HG02610 (cell line): ENCODE measurements around the gene ITGB1BP2.
"Not testable (repeated sequence)": the region's sequence is repeated elsewhere in the genome, so short reads cannot be mapped to it uniquely, and the experiment has no call there.

Experiments used
- ATAC-seq: cut with Tn5 transposase; IDR thresholded peaks from one replicate; pipeline ENCODE4 v1.9.1; 2021; ENCODE audit warnings: mild to moderate bottlenecking, moderate library complexity; ENCODE audit not compliant: unreplicated experiment

Gene ITGB1BP2

GRCh38 chrX:71301195-71301924, at the start of gene ITGB1BP2:
ITGB1BP2 (plus strand) TSS chrX:71301750; CDS start chrX:71301807, 57 bp downstream.
- no peak for ATAC-seq

- ATAC-seq: no peak
Observed at GRCh38 chrX:71252221-71252620, 49.3 kb upstream of the ITGB1BP2 start.

GRCh38 chrX:71253253-71254091, 48.1 kb upstream of the ITGB1BP2 start:
- no peak for ATAC-seq

- peak; percentile 86 for ATAC-seq
Observed at GRCh38 chrX:71254092-71254963, 47.2 kb upstream of the ITGB1BP2 start, which contains the start of gene ZMYM3. ZMYM3 (minus strand) TSS chrX:71254140; CDS start chrX:71253255, 885 bp downstream.

DNA sequence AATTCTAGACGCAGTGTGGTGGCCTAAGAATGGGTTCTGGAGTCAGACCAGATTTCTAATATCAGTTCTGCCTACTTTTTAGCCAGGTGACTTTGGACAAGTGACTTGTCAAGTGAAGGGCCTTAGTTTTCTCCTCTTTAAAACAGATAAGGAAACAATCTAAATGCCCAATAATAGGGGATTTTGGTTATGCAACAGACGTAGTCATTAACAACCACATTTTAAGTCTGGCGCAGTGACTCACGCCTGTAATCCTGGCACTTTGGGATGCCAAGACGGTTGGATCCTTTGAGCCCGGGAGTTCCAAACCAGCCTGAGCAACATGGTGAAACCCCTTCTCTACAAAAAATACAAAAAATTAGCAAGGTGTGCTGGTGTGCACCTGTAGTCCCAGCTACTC, 45.5 kb upstream of the ITGB1BP2 start:
- ATAC-seq: no peak

DNA sequence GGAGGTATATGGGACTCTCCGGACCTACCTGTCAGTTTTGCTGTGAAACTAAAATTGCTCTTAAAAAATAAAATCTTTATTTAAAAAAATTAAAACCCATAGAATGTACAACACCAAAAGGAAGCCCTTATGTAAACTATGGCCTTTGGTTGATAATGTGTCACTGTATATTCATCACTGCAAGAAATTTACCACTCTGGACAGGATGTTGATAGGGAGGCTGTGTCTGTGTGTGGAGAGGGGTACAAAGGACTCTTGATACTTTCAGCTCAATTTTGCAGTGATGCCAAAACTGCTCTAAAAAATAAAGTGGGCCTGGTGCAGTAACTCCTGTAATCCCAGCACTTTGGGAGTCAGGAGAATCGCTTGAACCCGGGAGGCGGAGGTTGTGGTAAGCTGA, 44.7 kb upstream of the ITGB1BP2 start:
- ATAC-seq: no peak

DNA sequence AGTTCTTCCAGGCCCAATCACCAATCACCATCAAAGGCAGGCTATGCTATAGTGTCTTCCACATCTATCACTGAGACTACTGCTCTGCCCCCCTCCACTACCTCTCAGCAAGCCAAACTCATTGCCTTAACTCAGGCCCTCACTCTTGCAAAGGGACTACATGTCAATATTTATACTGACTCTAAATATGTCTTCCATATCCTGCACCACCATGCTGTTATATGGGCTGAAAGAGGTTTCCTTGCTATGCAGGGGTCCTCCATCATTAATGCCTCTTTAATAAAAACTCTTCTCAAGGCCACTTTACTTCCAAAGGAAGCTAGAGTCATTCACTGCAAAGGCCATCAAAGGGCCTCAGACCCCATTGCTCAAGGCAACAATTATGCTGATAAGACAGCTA, 32.9 kb upstream of the ITGB1BP2 start:
- not testable (repeated sequence) for ATAC-seq

GRCh38 chrX:71269801-71270395, 31.7 kb upstream of the ITGB1BP2 start:
- ATAC-seq: no peak

DNA sequence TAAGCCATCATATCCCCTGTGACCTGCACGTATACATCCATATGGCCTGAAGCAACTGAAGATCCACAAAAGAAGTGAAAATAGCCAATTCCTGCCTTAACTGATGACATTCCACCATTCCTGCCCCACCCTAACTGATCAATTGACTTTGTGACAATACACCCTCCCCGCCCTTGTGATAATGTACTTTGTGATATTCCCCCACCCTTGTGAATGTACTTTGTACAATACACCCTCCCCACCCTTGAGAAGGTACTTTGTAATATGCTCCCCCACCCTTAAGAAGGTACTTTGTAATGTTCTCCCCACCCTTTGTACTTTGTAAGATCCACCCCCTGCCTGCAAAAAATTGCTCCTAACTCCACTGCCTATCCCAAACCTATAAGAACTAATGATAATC, 29.2 kb upstream of the ITGB1BP2 start:
- not testable (repeated sequence) for ATAC-seq

GRCh38 chrX:71281300-71281699, 20.2 kb upstream of the ITGB1BP2 start:
- ATAC-seq: not testable (repeated sequence)

DNA sequence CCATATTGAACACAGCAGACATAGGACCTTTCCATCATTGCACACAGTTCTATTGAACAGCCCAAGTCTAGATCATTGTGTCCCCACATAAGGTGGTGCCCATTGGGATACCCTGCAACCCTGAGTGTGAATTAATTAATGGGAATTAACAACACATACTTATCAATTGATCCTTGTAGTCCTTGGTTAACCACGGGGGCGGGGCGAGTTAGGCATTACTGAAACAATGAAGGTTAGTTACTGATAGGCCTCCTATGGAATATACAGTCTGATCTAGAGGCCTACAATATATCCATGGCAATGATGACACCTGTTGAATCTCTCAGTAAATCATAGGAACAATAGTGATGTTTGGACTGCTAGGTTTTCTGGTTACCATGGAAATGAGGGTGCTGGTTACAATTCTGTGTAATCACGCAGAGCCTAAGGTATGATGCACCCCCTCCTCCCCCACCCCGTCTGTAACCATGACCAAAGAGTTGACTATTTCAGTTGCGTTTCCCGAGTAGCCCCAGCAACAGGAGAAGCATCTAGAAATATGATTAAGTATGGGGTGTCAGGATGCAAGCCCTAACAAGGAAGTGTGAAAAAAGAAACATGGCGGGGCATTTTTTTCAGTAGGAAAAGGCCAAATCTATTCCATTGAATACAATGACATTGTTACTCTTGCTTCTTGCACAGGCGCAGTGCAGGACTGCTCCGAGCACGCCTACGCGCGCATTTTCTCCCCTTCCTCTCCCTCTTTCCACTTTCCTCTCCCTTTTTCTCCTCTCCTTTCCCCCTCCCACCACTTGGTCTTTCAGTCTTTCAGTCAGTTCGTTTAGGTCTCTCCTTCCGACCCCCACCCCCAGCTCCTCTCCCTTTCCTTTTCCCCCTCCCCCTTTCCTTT, 18.8 kb upstream of the ITGB1BP2 start:
- ATAC-seq: peak; percentile 26

- peak; percentile 84 for ATAC-seq
Observed at GRCh38 chrX:71283403-71284143, 18.0 kb upstream of the ITGB1BP2 start, which contains the start of gene NONO. NONO (plus strand) TSS chrX:71283635; CDS start chrX:71290638, 7,003 bp downstream.

- no peak for ATAC-seq
Observed at GRCh38 chrX:71285929-71286328, 15.6 kb upstream of the ITGB1BP2 start.

DNA sequence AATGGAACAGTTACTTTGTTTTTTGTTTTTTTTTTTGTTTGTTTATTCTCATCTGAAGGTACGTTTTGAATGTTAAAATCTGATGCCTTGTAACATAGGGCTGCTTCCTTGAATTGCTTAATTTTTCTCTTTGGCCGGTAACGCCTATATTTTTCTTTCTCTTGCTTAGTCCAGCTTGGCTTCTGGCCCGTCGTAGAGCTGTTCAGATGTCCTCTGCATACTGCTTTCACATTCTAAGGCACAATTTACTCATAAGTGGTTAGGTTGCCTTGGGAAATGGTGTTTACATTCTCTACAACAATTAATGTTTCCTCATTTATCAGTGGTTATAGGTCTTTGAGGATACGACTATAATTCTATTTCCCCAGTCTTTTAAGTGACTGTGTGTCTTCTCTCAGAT, 10.2 kb upstream of the ITGB1BP2 start:
- ATAC-seq: no peak

- ATAC-seq: no peak
Observed at GRCh38 chrX:71292669-71293365, 8.7 kb upstream of the ITGB1BP2 start.

DNA sequence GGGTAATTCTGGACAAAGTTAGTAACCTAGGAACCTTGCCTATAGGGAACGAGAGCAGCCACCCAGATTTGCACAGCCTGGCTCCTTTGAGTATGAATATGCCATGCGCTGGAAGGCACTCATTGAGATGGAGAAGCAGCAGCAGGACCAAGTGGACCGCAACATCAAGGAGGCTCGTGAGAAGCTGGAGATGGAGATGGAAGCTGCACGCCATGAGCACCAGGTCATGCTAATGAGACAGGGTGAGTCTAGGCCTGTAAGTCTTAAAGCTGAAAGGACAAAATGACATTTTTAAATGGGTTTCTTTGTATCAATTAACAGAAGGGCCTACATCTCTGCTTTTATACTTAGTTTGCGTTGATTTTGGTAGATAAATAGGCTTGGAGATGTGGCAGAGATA, 4.7 kb upstream of the ITGB1BP2 start:
- no peak for ATAC-seq

DNA sequence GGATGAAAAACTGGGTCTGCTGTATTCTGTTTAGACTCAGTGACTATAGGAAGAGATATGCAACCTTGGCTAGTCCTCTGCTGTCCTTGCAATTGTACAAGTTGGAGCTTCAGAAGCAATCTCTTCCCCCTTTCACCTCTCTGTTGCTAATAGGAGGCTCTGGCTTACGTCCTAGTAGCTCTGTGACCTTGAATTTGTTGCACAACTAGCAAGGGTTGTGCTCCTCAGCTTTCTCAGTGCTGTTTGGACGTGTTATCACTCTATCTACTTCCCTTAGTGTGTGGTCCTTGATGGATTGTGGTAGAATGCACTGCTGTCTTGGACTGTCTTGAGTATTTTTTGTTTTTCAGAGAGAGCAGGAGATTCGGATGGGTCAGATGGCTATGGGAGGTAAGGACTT, 3.4 kb upstream of the ITGB1BP2 start:
- ATAC-seq: no peak

DNA sequence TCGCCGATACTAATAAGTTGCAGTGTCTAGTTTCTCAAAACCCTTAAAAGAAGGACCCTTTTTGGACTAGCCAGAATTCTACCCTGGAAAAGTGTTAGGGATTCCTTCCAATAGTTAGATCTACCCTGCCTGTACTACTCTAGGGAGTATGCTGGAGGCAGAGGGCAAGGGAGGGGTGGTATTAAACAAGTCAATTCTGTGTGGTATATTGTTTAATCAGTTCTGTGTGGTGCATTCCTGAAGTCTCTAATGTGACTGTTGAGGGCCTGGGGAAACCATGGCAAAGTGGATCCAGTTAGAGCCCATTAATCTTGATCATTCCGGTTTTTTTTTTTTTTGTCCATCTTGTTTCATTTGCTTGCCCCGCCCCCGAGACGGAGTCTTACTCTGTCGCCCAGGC, 1.5 kb upstream of the ITGB1BP2 start:
- ATAC-seq: not testable (repeated sequence)
